Activated T-cell treated with anti-CD3 and anti-CD28 coated beads for 1 hour (primary cell): ENCODE measurements around the gene JOSD2.
"Not testable (repeated sequence)": the region's sequence is repeated elsewhere in the genome, so short reads cannot be mapped to it uniquely, and the experiment has no call there.

Experiments
- DNase-seq: peaks from one replicate; pipeline ENCODE4 v3.0.0-alpha.2; 2020; ENCODE audit warnings: low read depth

The JOSD2 gene

GRCh38 chr19:50547385-50548190, 36.6 kb upstream of the JOSD2 start:
- no peak for DNase-seq

- DNase-seq, result no peak
These were observed 35.7 kb upstream of the JOSD2 start for GRCh38 chr19:50546527-50547221.

- no peak for DNase-seq
These were observed 32.0 kb upstream of the JOSD2 start for GRCh38 chr19:50542943-50543342.

- peak; percentile 54 for DNase-seq
These were observed 26.8 kb upstream of the JOSD2 start for GRCh38 chr19:50537769-50538230.

GRCh38 chr19:50537306-50537685, 26.3 kb upstream of the JOSD2 start:
- no peak for DNase-seq

- DNase-seq, result no peak
These were observed 25.8 kb upstream of the JOSD2 start for GRCh38 chr19:50536662-50537305.

- no peak for DNase-seq
These were observed 24.7 kb upstream of the JOSD2 start for GRCh38 chr19:50535672-50536187.

- no peak for DNase-seq
These were observed 23.5 kb upstream of the JOSD2 start for GRCh38 chr19:50534478-50534877.

GRCh38 chr19:50532952-50533351, 22.0 kb upstream of the JOSD2 start:
- no peak for DNase-seq

- DNase-seq, result no peak
These were observed 20.2 kb upstream of the JOSD2 start for GRCh38 chr19:50531171-50531612.

- not testable (repeated sequence) for DNase-seq
These were observed 17.1 kb upstream of the JOSD2 start for GRCh38 chr19:50528052-50528451.

GRCh38 chr19:50522881-50523280, 11.9 kb upstream of the JOSD2 start:
- no peak for DNase-seq

GRCh38 chr19:50520822-50521465, 10.0 kb upstream of the JOSD2 start:
- DNase-seq, result no peak

GRCh38 chr19:50519006-50519575, 8.1 kb upstream of the JOSD2 start:
- DNase-seq, result no peak

GRCh38 chr19:50518091-50519005, 7.4 kb upstream of the JOSD2 start:
- DNase-seq, result no peak

GRCh38 chr19:50517704-50518075, 6.7 kb upstream of the JOSD2 start:
- DNase-seq, result no peak

GRCh38 chr19:50516964-50517703, 6.1 kb upstream of the JOSD2 start:
- no peak for DNase-seq

- no peak for DNase-seq
These were observed 5.5 kb upstream of the JOSD2 start for GRCh38 chr19:50516456-50516855.

- no peak for DNase-seq
These were observed 4.2 kb upstream of the JOSD2 start for GRCh38 chr19:50515168-50515561.
